Measurements from ENCODE around the gene TLK1. TPM values are rescaled to one million over a fixed set of nuclear protein-coding genes. Genes with fewer than 3 reads are reported as not detected.

The TLK1 gene
- polyA plus RNA-seq, 1 of the 3 experiments (the other 2 are of a cell fraction) = 4.8 TPM

GRCh38 chr2:171160956-171161740, 455 bp upstream of the TLK1 start (continued):
- TF ChIP-seq IRF3 (IDR thresholded peaks at IDR 0.05; ENCODE audit: low read depth, low read length) = no peak
- no peak for TF ChIP-seq FOXJ3 (CRISPR knock-in tag; IDR thresholded peaks at IDR 0.05)
- no peak for TF ChIP-seq POLR2AphosphoS5 (IDR thresholded peaks at IDR 0.05; ENCODE audit: low read depth, low read length)
- no peak for TF ChIP-seq PBX3 (IDR thresholded peaks at IDR 0.05)
- TF ChIP-seq FOXM1 (IDR thresholded peaks at IDR 0.05; ENCODE audit: low read depth) = no peak

- Histone ChIP-seq H3K9ac (peak overlapping the region; percentile 98), H3K4me3 (ENCODE audit: low read depth in 2 of 2, low read length in 1 of 2) (peak overlapping the region; percentile 90 to 99), H3K27ac (ENCODE audit: low read depth in 2 of 2, low read length in 1 of 2) (peak overlapping the region; percentile 90 to 91), H3K79me2 (ENCODE audit: insufficient read depth) (peaks cover 53% of the 10 kb centered on the region), H4K20me1 (ENCODE audit: insufficient read depth) (peaks cover 45% of the 10 kb centered on the region), H3F3A (replicated peaks; ENCODE audit: insufficient read depth) (peaks cover 22% of the 10 kb centered on the region), H3K4me1 (ENCODE audit: control insufficient read depth in 1 of 2, insufficient read depth in 2 of 2, low read depth in 1 of 2, low read length in 1 of 2) (peaks cover 4 to 18% of the 10 kb centered on the region in 2 experiments; a peak in 2 of 4 replicates), H3K4me2 (peak overlapping the region; percentile 84), H3K27me3 (ENCODE audit: insufficient read depth) (no peaks in the 10 kb centered on the region), H3K36me3 (replicated peaks in 1 of 2; ENCODE audit: control insufficient read depth in 1 of 2, insufficient read depth in 2 of 2, low read length in 1 of 2) (no peaks in the 10 kb centered on the region), H2AFZ (ENCODE audit: low read depth) (peak overlapping the region; percentile 69), H3K9me3 (no peaks in the 10 kb centered on the region), H3K9me2 (no peaks in the 10 kb centered on the region)
- WGBS (ENCODE audit: low lambda C conversion rate) = under 1% methylated on average over 23 of the region's 38 CpGs
- ChIA-PET CTCF (interaction anchor here (0.7 to 6.7 kb wide), 12 partner anchors 70 to 267 kb away, joined by 3 to 46 read pairs (median 6); partner anchors contain the start of gene GORASP2), POLR2A (interaction anchor here (1.2 to 1.3 kb wide), 2 partner anchors 18 to 257 kb away, joined by 3 to 4 read pairs; no protein-coding TSS in a partner anchor)
- no peak for TF ChIP-seq ELF1 (IDR thresholded peaks at IDR 0.05)
- TF ChIP-seq RAD21 (IDR thresholded peaks at IDR 0.05; ENCODE audit: low read length) = peak; percentile 73
- no peak for TF ChIP-seq CHD2 (IDR thresholded peaks at IDR 0.05; ENCODE audit: low read length, partially characterized antibody)
- TF ChIP-seq CTCF (IDR thresholded peaks at IDR 0.05) = peak; percentile 71
- no peak for TF ChIP-seq RFX5 (IDR thresholded peaks at IDR 0.05; ENCODE audit: low read length)
- no peak for TF ChIP-seq IRF3 (IDR thresholded peaks at IDR 0.05; ENCODE audit: low read depth, low read length)
- peak; percentile 54 for TF ChIP-seq SMC3 (IDR thresholded peaks at IDR 0.05; ENCODE audit: low read depth, low read length)
- no peak for TF ChIP-seq SIN3A (IDR thresholded peaks at IDR 0.05; ENCODE audit: borderline replicate concordance, low read depth, low read length)
- TF ChIP-seq MAX (IDR thresholded peaks at IDR 0.05; ENCODE audit: low read depth) = no peak
- TF ChIP-seq MXI1 (IDR thresholded peaks at IDR 0.05; ENCODE audit: low read depth, low read length) = no peak; the same call in 1 of the 2 replicates
- peak; percentile 21; the same call in 1 of the 2 replicates for TF ChIP-seq POLR2AphosphoS5 (IDR thresholded peaks at IDR 0.05; ENCODE audit: low read depth, low read length)
- TF ChIP-seq TCF12 (IDR thresholded peaks at IDR 0.05) = no peak
- peak; percentile 76 for DNase-seq
Measured at GRCh38 chr2:171159372-171160118, 1.1 kb downstream of the TLK1 start.
